ENCODE results near the gene MRTFA. TPM values are rescaled to one million over a fixed set of nuclear protein-coding genes. Genes with fewer than 3 reads are reported as not detected.

The MRTFA gene
- total and polyA plus RNA-seq, 2 of the 13 experiments (the other 11 are each of a cell fraction or from before 2014, with no cell fraction given): 2.4 to 8.2 TPM

DNA sequence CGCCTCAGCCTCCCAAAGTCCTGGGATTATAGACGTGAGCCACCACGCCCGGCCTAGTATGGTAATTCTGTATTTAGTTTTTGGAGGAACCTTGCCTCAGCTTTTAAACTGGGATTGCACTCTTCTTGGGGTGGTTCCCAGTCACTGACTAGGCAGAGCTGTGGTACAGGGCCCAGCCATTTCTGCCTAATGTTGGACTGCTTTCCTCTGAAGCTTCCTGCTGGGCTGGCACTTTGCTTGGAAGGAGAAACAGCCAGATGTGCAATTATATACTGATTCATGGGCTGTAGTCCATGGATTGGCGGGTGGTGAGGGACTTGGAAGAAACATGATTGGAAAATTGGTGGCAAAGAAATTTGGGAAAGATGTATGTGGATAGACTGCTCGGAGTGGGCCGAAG is 25.2 kb upstream of the MRTFA start:
- Histone ChIP-seq H3K4me1 (ENCODE audit: insufficient read depth, low read length) (peaks cover 21% of the 10 kb centered on the region), H3K36me3 (replicated peaks in 1 of 2; ENCODE audit: control insufficient read depth in 1 of 2, insufficient read depth in 2 of 2, low read length in 2 of 2) (no peaks in the 10 kb centered on the region), H4K20me1 (ENCODE audit: insufficient read depth, low read length) (no peaks in the 10 kb centered on the region), H3K9ac (ENCODE audit: insufficient read depth, low read depth, low read length) (no peak overlapping the region), H3K4me3 (replicated peaks in 1 of 3; ENCODE audit: insufficient read depth in 1 of 3, low read depth in 2 of 3, low read length in 3 of 3) (no peak overlapping the region), H3K4me2 (ENCODE audit: low read depth, low read length) (no peak overlapping the region), H3K79me2 (ENCODE audit: insufficient read depth, low read length) (no peaks in the 10 kb centered on the region), H3K9me3 (ENCODE audit: low read length) (no peaks in the 10 kb centered on the region), H3K27me3 (ENCODE audit: control insufficient read depth in 1 of 2, insufficient read depth in 2 of 2, low read length in 2 of 2) (no peaks in the 10 kb centered on the region; a peak in 1 of 5 replicates), H2AFZ (ENCODE audit: low read length) (no peak overlapping the region), H3K27ac (ENCODE audit: extremely low read length, insufficient read depth, low read length) (no peak overlapping the region)
- ChIA-PET POLR2A (no interaction called here), CTCF (ENCODE audit: low intra/inter-chr PET ratio, low total read pairs) (no interaction called here)
- in situ Hi-C loops (cut with HindIII; ENCODE audit: extremely low pct_ligation_motif_present, low pct_unique_long_range_greater_than_20kb) (no loop called here), intact Hi-C loops (cut with micrococcal nuclease; ENCODE audit: unreplicated experiment) (no loop called here)
- FAIRE-seq: no peak
- TF ChIP-seq, protein P1, sequence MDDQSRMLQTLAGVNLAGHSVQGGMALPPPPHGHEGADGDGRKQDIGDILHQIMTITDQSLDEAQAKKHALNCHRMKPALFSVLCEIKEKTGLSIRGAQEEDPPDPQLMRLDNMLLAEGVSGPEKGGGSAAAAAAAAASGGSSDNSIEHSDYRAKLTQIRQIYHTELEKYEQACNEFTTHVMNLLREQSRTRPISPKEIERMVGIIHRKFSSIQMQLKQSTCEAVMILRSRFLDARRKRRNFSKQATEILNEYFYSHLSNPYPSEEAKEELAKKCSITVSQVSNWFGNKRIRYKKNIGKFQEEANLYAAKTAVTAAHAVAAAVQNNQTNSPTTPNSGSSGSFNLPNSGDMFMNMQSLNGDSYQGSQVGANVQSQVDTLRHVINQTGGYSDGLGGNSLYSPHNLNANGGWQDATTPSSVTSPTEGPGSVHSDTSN (CRISPR knock-in tag; IDR thresholded peaks at IDR 0.05; ENCODE audit: borderline replicate concordance): no peak
- no peak for TF ChIP-seq TMF1 (CRISPR knock-in tag; IDR thresholded peaks at IDR 0.05; ENCODE audit: low read depth)
- TF ChIP-seq, protein P2, sequence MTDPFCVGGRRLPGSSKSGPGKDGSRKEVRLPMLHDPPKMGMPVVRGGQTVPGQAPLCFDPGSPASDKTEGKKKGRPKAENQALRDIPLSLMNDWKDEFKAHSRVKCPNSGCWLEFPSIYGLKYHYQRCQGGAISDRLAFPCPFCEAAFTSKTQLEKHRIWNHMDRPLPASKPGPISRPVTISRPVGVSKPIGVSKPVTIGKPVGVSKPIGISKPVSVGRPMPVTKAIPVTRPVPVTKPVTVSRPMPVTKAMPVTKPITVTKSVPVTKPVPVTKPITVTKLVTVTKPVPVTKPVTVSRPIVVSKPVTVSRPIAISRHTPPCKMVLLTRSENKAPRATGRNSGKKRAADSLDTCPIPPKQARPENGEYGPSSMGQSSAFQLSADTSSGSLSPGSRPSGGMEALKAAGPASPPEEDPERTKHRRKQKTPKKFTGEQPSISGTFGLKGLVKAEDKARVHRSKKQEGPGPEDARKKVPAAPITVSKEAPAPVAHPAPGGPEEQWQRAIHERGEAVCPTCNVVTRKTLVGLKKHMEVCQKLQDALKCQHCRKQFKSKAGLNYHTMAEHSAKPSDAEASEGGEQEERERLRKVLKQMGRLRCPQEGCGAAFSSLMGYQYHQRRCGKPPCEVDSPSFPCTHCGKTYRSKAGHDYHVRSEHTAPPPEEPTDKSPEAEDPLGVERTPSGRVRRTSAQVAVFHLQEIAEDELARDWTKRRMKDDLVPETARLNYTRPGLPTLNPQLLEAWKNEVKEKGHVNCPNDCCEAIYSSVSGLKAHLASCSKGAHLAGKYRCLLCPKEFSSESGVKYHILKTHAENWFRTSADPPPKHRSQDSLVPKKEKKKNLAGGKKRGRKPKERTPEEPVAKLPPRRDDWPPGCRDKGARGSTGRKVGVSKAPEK (CRISPR knock-in tag; IDR thresholded peaks at IDR 0.05; ENCODE audit: borderline replicate concordance): no peak
- no peak for TF ChIP-seq TFE3 (CRISPR knock-in tag; IDR thresholded peaks at IDR 0.05)
- BruUV-seq (replicated peaks): no TSS peak
- WGBS (ENCODE audit: low lambda C conversion rate): 51% methylated on average over 7 of the region's 7 CpGs
- ATAC-seq: no peak
- no peak for DNase-seq (ENCODE audit: low spot score)

Data from HepG2 (cell line).